Transverse colon (tissue), 3 donors: ENCODE measurements around the gene CTXND2.

Source experiments
- CTCF ChIP-seq, 5 experiments: fragments of 200-600 bp in 3 of 5; fragments of 450-650 bp in 2 of 5; sonication (generic) in 3 of 5; IDR thresholded peaks; 1 replicate in 2 of 5; 2 replicates in 3 of 5; pipeline ENCODE4 v1.5.1; 2016 to 2017; ENCODE audit warnings: antibody characterized with exemption in 5 of 5, inconsistent platforms in 3 of 5, mild to moderate bottlenecking in 2 of 5, moderate library complexity in 1 of 5
- POLR2A ChIP-seq: fragments of 450-650 bp; IDR thresholded peaks from one replicate; pipeline ENCODE4 v1.6.1; 2016; ENCODE audit warnings: antibody characterized with exemption, mild to moderate bottlenecking, moderate library complexity

GRCh38 chr1:150842964-150843363, 44.0 kb upstream of the CTXND2 start:
- TF ChIP-seq CTCF (IDR thresholded peaks at IDR 0.05) (no peak), POLR2A (no peak)
